HG03103 (cell line): Measurements from ENCODE around the gene TAP2.
"Not testable (repeated sequence)": the region's sequence is repeated elsewhere in the genome, so short reads cannot be mapped to it uniquely, and the experiment has no call there.

Source experiments
- ATAC-seq: cut with Tn5 transposase; IDR thresholded peaks from one replicate; pipeline ENCODE4 v1.9.1; 2021; ENCODE audit warnings: low read depth; ENCODE audit not compliant: unreplicated experiment

TAP2 gene

GRCh38 chr6:32838114-32838958 lies at the start of gene TAP2:
Gene TAP2, minus strand, starts transcription at chr6:32838739. Its CDS starts 506 bp downstream, at chr6:32838233.
- peak; percentile 77 for ATAC-seq

GRCh38 chr6:32887616-32888015 lies 49.1 kb upstream of the TAP2 start:
- no peak for ATAC-seq

- no peak for ATAC-seq
Measured at GRCh38 chr6:32886681-32887383, 48.3 kb upstream of the TAP2 start.

- ATAC-seq, result no peak
Measured at GRCh38 chr6:32885698-32886286, 47.3 kb upstream of the TAP2 start.

GRCh38 chr6:32883789-32884188 lies 45.2 kb upstream of the TAP2 start:
- no peak for ATAC-seq

- ATAC-seq, result no peak
Measured at GRCh38 chr6:32882879-32883250, 44.3 kb upstream of the TAP2 start.

GRCh38 chr6:32880962-32881361 lies 42.4 kb upstream of the TAP2 start:
- ATAC-seq, result not testable (repeated sequence)

- no peak for ATAC-seq
Measured at GRCh38 chr6:32879691-32880090, 41.2 kb upstream of the TAP2 start.

GRCh38 chr6:32876603-32877002 lies 38.1 kb upstream of the TAP2 start:
- no peak for ATAC-seq

GRCh38 chr6:32873947-32874346 lies 35.4 kb upstream of the TAP2 start:
- not testable (repeated sequence) for ATAC-seq

- ATAC-seq, result no peak
Measured at GRCh38 chr6:32868257-32868788, 29.8 kb upstream of the TAP2 start.

GRCh38 chr6:32867554-32868256 lies 29.2 kb upstream of the TAP2 start:
- no peak for ATAC-seq

- no peak for ATAC-seq
Measured at GRCh38 chr6:32867022-32867477, 28.5 kb upstream of the TAP2 start.

GRCh38 chr6:32865724-32866443 lies 27.3 kb upstream of the TAP2 start:
- no peak for ATAC-seq

GRCh38 chr6:32862725-32863124 lies 24.2 kb upstream of the TAP2 start:
- no peak for ATAC-seq

- no peak for ATAC-seq
Measured at GRCh38 chr6:32860674-32861073, 22.1 kb upstream of the TAP2 start.

GRCh38 chr6:32858194-32858593 lies 19.7 kb upstream of the TAP2 start:
- ATAC-seq, result no peak

GRCh38 chr6:32857156-32857891 lies 18.8 kb upstream of the TAP2 start:
- no peak for ATAC-seq

- no peak for ATAC-seq
Measured at GRCh38 chr6:32855467-32856174, 17.1 kb upstream of the TAP2 start.
